ENCODE measurements around the gene GTPBP4. TPM values are rescaled to one million over a fixed set of nuclear protein-coding genes. Genes with fewer than 3 reads are reported as not detected.

The GTPBP4 gene
- total and polyA plus RNA-seq, 2 of the 13 experiments (the other 11 are each of a cell fraction or from before 2014, with no cell fraction given), result 24.1 to 85.5 TPM

- 0 out of 2 replicates have a peak, but pooled peaks have one; percentile 62 for TF ChIP-seq ZNF260 (CRISPR knock-in tag; IDR thresholded peaks at IDR 0.05; ENCODE audit: borderline replicate concordance, low read depth)
- TF ChIP-seq ZBTB33 (CRISPR knock-in tag; IDR thresholded peaks at IDR 0.05), result no peak
- TF ChIP-seq DRAP1 (CRISPR knock-in tag; IDR thresholded peaks at IDR 0.05), result peak; percentile 99
- TF ChIP-seq PBX3 (CRISPR knock-in tag; IDR thresholded peaks at IDR 0.05; ENCODE audit: borderline replicate concordance), result no peak
- TF ChIP-seq POGZ (CRISPR knock-in tag; IDR thresholded peaks at IDR 0.05), result peak; percentile 98
- TF ChIP-seq JUND (CRISPR knock-in tag; IDR thresholded peaks at IDR 0.05), result no peak
- no peak for TF ChIP-seq MTF2 (CRISPR knock-in tag; IDR thresholded peaks at IDR 0.05; ENCODE audit: borderline replicate concordance)
- TF ChIP-seq TAF15 (IDR thresholded peaks at IDR 0.05; ENCODE audit: low read depth, low read length, poor library complexity, severe bottlenecking), result peak; percentile 80
- peak; percentile 85 for TF ChIP-seq HNF1B (CRISPR knock-in tag; IDR thresholded peaks at IDR 0.05)
- 0 out of 2 replicates have a peak, but pooled peaks have one; percentile 24 for TF ChIP-seq ZNF850 (CRISPR knock-in tag; conservative IDR thresholded peaks at IDR 0.05)
- peak; percentile 48 for TF ChIP-seq TBX2 (CRISPR knock-in tag; IDR thresholded peaks at IDR 0.05; ENCODE audit: borderline replicate concordance)
- TF ChIP-seq ZBTB38 (CRISPR knock-in tag; IDR thresholded peaks at IDR 0.05), result peak; percentile 77; the same call in 1 of the 2 replicates
- TF ChIP-seq ZNF609 (CRISPR knock-in tag; IDR thresholded peaks at IDR 0.05; ENCODE audit: borderline replicate concordance), result peak; percentile 58; the same call in 1 of the 2 replicates
- peak; percentile 89 for TF ChIP-seq ZFX (CRISPR knock-in tag; IDR thresholded peaks at IDR 0.05; ENCODE audit: low read depth)
These were observed 60.6 kb downstream of the GTPBP4 start, which contains the start of gene IDI1 (continued) for GRCh38 chr10:1048732-1049424.

All from HepG2 (cell line).